Uterus (tissue), 2 donors: ENCODE measurements around the gene INO80.

ENCODE experiments used
- POLR2A ChIP-seq, 2 donors: fragments of 450-650 bp; IDR thresholded peaks; one replicate each; pipeline ENCODE4 v1.6.1; 2016; ENCODE audit warnings: antibody characterized with exemption in 2 of 2, mild to moderate bottlenecking in 1 of 2, moderate library complexity in 1 of 2
- TF ChIP-seq, protein P1 (sequence below), 4 experiments: fragments of 200-600 bp in 2 of 4; fragments of 450-650 bp in 2 of 4; sonication (generic) in 2 of 4; IDR thresholded peaks; one replicate each; pipeline ENCODE4 v1.5.1; 2016 to 2019; ENCODE audit warnings: antibody characterized with exemption in 4 of 4, mild to moderate bottlenecking in 2 of 4, moderate library complexity in 1 of 4

DNA sequence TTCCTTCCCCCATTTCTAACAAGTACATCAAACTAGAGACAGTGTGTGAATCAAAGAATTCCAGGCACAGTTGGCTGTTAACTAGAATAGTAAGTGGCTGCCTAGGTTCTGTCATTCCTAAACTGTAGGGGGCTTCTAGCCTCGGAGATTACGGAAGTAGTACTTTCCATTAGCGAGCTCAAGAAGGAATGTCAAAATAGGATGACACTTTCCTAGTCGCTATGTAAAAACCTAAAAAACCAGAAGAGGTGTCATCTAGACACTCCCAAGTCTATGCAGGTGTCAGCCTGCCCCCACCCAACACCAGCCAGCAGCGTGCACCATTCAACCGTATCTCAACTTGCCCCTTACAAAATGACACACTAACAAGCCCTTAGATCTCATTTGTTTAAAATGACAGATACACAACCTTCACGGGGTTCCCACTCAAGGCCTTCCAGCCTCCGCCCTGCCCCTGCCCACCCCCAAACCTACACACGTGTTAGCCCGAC lies 874 bp downstream of the INO80 start:
- TF ChIP-seq, protein P1, sequence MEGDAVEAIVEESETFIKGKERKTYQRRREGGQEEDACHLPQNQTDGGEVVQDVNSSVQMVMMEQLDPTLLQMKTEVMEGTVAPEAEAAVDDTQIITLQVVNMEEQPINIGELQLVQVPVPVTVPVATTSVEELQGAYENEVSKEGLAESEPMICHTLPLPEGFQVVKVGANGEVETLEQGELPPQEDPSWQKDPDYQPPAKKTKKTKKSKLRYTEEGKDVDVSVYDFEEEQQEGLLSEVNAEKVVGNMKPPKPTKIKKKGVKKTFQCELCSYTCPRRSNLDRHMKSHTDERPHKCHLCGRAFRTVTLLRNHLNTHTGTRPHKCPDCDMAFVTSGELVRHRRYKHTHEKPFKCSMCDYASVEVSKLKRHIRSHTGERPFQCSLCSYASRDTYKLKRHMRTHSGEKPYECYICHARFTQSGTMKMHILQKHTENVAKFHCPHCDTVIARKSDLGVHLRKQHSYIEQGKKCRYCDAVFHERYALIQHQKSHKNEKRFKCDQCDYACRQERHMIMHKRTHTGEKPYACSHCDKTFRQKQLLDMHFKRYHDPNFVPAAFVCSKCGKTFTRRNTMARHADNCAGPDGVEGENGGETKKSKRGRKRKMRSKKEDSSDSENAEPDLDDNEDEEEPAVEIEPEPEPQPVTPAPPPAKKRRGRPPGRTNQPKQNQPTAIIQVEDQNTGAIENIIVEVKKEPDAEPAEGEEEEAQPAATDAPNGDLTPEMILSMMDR (IDR thresholded peaks at IDR 0.05), result no peak
- no peak for TF ChIP-seq POLR2A (IDR thresholded peaks at IDR 0.05)
